MCF 10A (cell line): ENCODE results near the gene ZFP36L2. TPM values are rescaled to one million over a fixed set of nuclear protein-coding genes. Genes with fewer than 3 reads are reported as not detected.
A peak's percentile ranks its signal among the peaks of the same experiment; 100 is the strongest.

Experiments used
- BruUV-seq: library from RNA; stranded (reverse); fragments of 400-500 nt; replicated peaks from 2 replicates; lab custom pipeline; 2021; lab: Mats Ljungman, UMichigan
- CTCF ChIA-PET: fragments of 300-600 bp; sonication (Branson Sonifier 250); formaldehyde crosslinking; extraction: SDS; loops from one replicate; lab custom pipeline; 2021; ENCODE audit warnings: antibody characterized with exemption, inconsistent platforms; lab: Yijun Ruan, JAX
- POLR2A ChIA-PET: fragments of 300-600, 350-650 bp; sonication (Branson Sonifier 250); formaldehyde crosslinking; extraction: SDS; loops from one replicate; lab custom pipeline; 2020; ENCODE audit warnings: antibody characterized with exemption, inconsistent platforms; lab: Yijun Ruan, JAX
- DNase-seq: peaks from one replicate; pipeline ENCODE4 v3.0.0-alpha.2; 2018; ENCODE audit not compliant: unreplicated experiment
- H3K27ac Mint-ChIP-seq: one replicate; pipeline ENCODE4 v1.8.0; 2022; ENCODE audit warnings: mild to moderate bottlenecking, low read depth, mixed read lengths; ENCODE audit not compliant: unreplicated experiment
- H3K27me3 Mint-ChIP-seq: one replicate; pipeline ENCODE4 v1.8.0; 2022; ENCODE audit warnings: mixed read lengths; ENCODE audit not compliant: insufficient read depth, unreplicated experiment
- H3K36me3 Mint-ChIP-seq: one replicate; pipeline ENCODE4 v1.8.0; 2022; ENCODE audit warnings: mild to moderate bottlenecking, moderate library complexity, mixed read lengths; ENCODE audit not compliant: insufficient read depth, unreplicated experiment
- H3K4me1 Mint-ChIP-seq: one replicate; pipeline ENCODE4 v1.8.0; 2022; ENCODE audit warnings: mixed read lengths; ENCODE audit not compliant: insufficient read depth, unreplicated experiment
- H3K4me3 Mint-ChIP-seq: one replicate; pipeline ENCODE4 v1.8.0; 2022; ENCODE audit warnings: mild to moderate bottlenecking, moderate library complexity, mixed read lengths; ENCODE audit not compliant: unreplicated experiment
- H3K9me3 Mint-ChIP-seq: one replicate; pipeline ENCODE4 v1.8.0; 2022; ENCODE audit warnings: mixed read lengths; ENCODE audit not compliant: unreplicated experiment
- CTCF ChIP-seq: fragments of 200-600 bp; IDR thresholded peaks from one replicate; pipeline ENCODE4 v1.8.0; 2022; ENCODE audit warnings: antibody characterized with exemption, mild to moderate bottlenecking; ENCODE audit not compliant: unreplicated experiment
- intact Hi-C: fragments of 100-400 bp; cut with micrococcal nuclease; formaldehyde crosslinking; loops from 2 replicates; pipeline ENCODE4 v1.14.1; 2022
- total RNA-seq: library from RNA; stranded (reverse); gene quantifications from 2 replicates; pipeline ENCODE4 v1.2.3, GENCODE V29; 2022

ZFP36L2 gene
- total RNA-seq, 1 experiment from 2014 or later, result 162 TPM

GRCh38 chr2:43226955-43227829 is 786 bp upstream of the ZFP36L2 start:
- H3K4me3 Mint-ChIP-seq, result peak overlapping the region; percentile 93
- peak overlapping the region; percentile 83 for H3K27ac Mint-ChIP-seq
- DNase-seq, result peak; percentile 86
- no peaks in the 10 kb centered on the region for H3K27me3 Mint-ChIP-seq
- peaks cover 12% of the 10 kb centered on the region for H3K4me1 Mint-ChIP-seq
- H3K9me3 Mint-ChIP-seq, result no peaks in the 10 kb centered on the region
- H3K36me3 Mint-ChIP-seq, result peaks cover 85% of the 10 kb centered on the region
- TF ChIP-seq CTCF, result peak; percentile 20
- intact Hi-C loops, result loop anchor here (1.0 kb wide), 1 partner anchor 314 kb away; no protein-coding TSS in a partner anchor
- no TSS peak for BruUV-seq
- ChIA-PET CTCF (interaction anchor here (0.6 to 5.4 kb wide), 29 partner anchors 9 to 378 kb away, joined by 3 to 108 read pairs (median 4); no protein-coding TSS in a partner anchor), POLR2A (interaction anchor here (0.5 to 13.3 kb wide), 47 partner anchors 8 to 414 kb away, joined by 3 to 329 read pairs (median 5); no protein-coding TSS in a partner anchor)

- DNase-seq, result peak; percentile 72
- H3K4me3 Mint-ChIP-seq, result peak overlapping the region; percentile 93
- peaks cover 92% of the 10 kb centered on the region for H3K36me3 Mint-ChIP-seq
- no peaks in the 10 kb centered on the region for H3K9me3 Mint-ChIP-seq
- H3K27ac Mint-ChIP-seq, result peak overlapping the region; percentile 83
- BruUV-seq, result no TSS peak
- peaks cover 18% of the 10 kb centered on the region for H3K4me1 Mint-ChIP-seq
- ChIA-PET CTCF (interaction anchor here (0.6 to 6.1 kb wide), 9 partner anchors 25 to 315 kb away, joined by 3 to 59 read pairs (median 4); no protein-coding TSS in a partner anchor), POLR2A (interaction anchor here (0.7 to 13.3 kb wide), 36 partner anchors 6 to 413 kb away, joined by 3 to 329 read pairs (median 8); no protein-coding TSS in a partner anchor)
- H3K27me3 Mint-ChIP-seq, result no peaks in the 10 kb centered on the region
- intact Hi-C loops, result no loop called here
- TF ChIP-seq CTCF, result no peak
Measured at GRCh38 chr2:43225788-43226557, 433 bp downstream of the ZFP36L2 start.

- TSS peak; percentile 29 for BruUV-seq
- H3K4me1 Mint-ChIP-seq, result peaks cover 18% of the 10 kb centered on the region
- peak overlapping the region; percentile 93 for H3K4me3 Mint-ChIP-seq
- DNase-seq, result peak; percentile 54
- ChIA-PET POLR2A (interaction anchor here (0.8 to 13.3 kb wide), 16 partner anchors 46 to 314 kb away, joined by 3 to 329 read pairs (median 9); no protein-coding TSS in a partner anchor), CTCF (interaction anchor here (0.6 to 6.1 kb wide), 17 partner anchors 26 to 317 kb away, joined by 3 to 59 read pairs (median 4); no protein-coding TSS in a partner anchor)
- H3K27me3 Mint-ChIP-seq, result no peaks in the 10 kb centered on the region
- TF ChIP-seq CTCF, result no peak
- H3K9me3 Mint-ChIP-seq, result no peaks in the 10 kb centered on the region
- peak overlapping the region; percentile 83 for H3K27ac Mint-ChIP-seq
- intact Hi-C loops, result no loop called here
- H3K36me3 Mint-ChIP-seq, result peaks cover 92% of the 10 kb centered on the region
Measured at GRCh38 chr2:43225093-43225787, 1.2 kb downstream of the ZFP36L2 start.
